Gastroesophageal sphincter (tissue), 4 donors: ENCODE results near the gene TCEAL4. TPM values are rescaled to one million over a fixed set of nuclear protein-coding genes. Genes with fewer than 3 reads are reported as not detected.

Experiments
- ATAC-seq: fragments of 150-250 bp; one replicate; pipeline ENCODE4 v1.9.1; 2016; ENCODE audit warnings: mild to moderate bottlenecking, moderate library complexity
- H3K27ac ChIP-seq, 4 donors: fragments of 200-600 bp; sonication (generic) in 3 of 4; 1 replicate in 3 of 4; 2 replicates in 1 of 4; pipeline ENCODE4 v1.5.1; 2016 to 2019
- H3K27me3 ChIP-seq: fragments of 200-600 bp; sonication (generic); one replicate; pipeline ENCODE4 v1.5.1; 2019
- H3K36me3 ChIP-seq, 2 donors: fragments of 200-600 bp; sonication (generic); one replicate each; pipeline ENCODE4 v1.5.1; 2019; ENCODE audit warnings: control low read depth in 1 of 2
- H3K4me1 ChIP-seq, 3 donors: fragments of 200-600 bp; sonication (generic); 1 replicate in 2 of 3; 2 replicates in 1 of 3; pipeline ENCODE4 v1.5.1; 2016 to 2019; ENCODE audit warnings: control low read depth in 2 of 3
- H3K4me3 ChIP-seq, 2 donors: fragments of 200-600 bp; sonication (generic); one replicate each; pipeline ENCODE4 v1.5.1; 2019; ENCODE audit warnings: mild to moderate bottlenecking in 1 of 2, moderate library complexity in 1 of 2
- H3K9me3 ChIP-seq, 3 donors: fragments of 200-600 bp; sonication (generic); one replicate each; pipeline ENCODE4 v1.5.1; 2017 to 2019; ENCODE audit warnings: control low read depth in 2 of 3
- EP300 ChIP-seq: sonication (generic); formaldehyde crosslinking; IDR thresholded peaks from one replicate; pipeline ENCODE4 v1.6.1; 2017; ENCODE audit warnings: antibody characterized with exemption, mild to moderate bottlenecking
- POLR2A ChIP-seq, 2 donors: fragments of 450-650 bp; IDR thresholded peaks; one replicate each; pipeline ENCODE4 v1.6.1; 2017; ENCODE audit warnings: antibody characterized with exemption in 2 of 2, mild to moderate bottlenecking in 2 of 2, moderate library complexity in 1 of 2
- POLR2AphosphoS5 ChIP-seq: sonication (generic); formaldehyde crosslinking; IDR thresholded peaks from one replicate; pipeline ENCODE4 v1.6.1; 2017; ENCODE audit warnings: antibody characterized with exemption
- WGBS, 2 donors: methylation state at CpG; one replicate each; pipeline ENCODE4 v1.1.5; 2018; ENCODE audit warnings: low coverage in 1 of 2; 5-methylcytosine and 5-hydroxymethylcytosine counted together
- total RNA-seq, 4 donors: library from RNA; depleted of rRNA; stranded (reverse); fragments of >200 nt; gene quantifications; one replicate each; pipeline ENCODE4 v1.1.0, GENCODE V29; 2016
- TF ChIP-seq, protein P1 (sequence below), 4 experiments: fragments of 200-600 bp in 2 of 4; fragments of 450-650 bp in 2 of 4; sonication (generic) in 1 of 4; IDR thresholded peaks; one replicate each; pipeline ENCODE4 v1.5.1; 2017 to 2019; ENCODE audit warnings: antibody characterized with exemption in 4 of 4, mild to moderate bottlenecking in 2 of 4, moderate library complexity in 2 of 4

The TCEAL4 gene
- total RNA-seq, 4 donors from 2014 or later: 424 to 874 (median 497) TPM

DNA sequence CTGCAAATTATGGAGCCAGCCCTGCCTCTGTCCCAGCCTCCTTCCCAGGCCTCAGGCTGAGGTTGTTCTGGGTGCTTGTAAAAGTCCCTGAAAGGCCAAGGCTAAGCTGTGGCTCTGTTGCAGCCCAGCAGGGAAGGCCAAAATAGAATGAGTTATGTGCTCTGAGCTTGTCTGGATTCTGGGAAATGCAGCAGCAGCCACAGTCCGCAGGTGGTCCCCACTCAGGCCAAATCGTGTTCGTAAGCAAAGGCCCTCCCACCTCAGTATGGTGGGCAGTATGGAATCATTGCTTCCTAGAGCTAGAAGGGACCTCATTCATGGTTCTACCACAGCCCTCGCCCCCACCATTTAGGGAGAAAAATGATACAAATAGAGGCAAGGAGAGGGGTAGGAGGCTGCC lies 38.8 kb downstream of the TCEAL4 start:
- H3K9me3 ChIP-seq: no peaks in the 10 kb centered on the region
- H3K36me3 ChIP-seq: no peaks in the 10 kb centered on the region
- peaks cover 0 to 38% (median 0%) of the 10 kb centered on the region in 3 donors for H3K4me1 ChIP-seq
- WGBS, 2 donors: 100% methylated on average over 1 of the region's 4 CpGs; no CpG with 5 or more reads in 1 of the 2 donors
- peak; percentile 37 for ATAC-seq
- TF ChIP-seq POLR2AphosphoS5 (peak; percentile 11), EP300 (no peak)
- no peaks in the 10 kb centered on the region for H3K27me3 ChIP-seq
- H3K4me3 ChIP-seq: no peak overlapping the region
- peak overlapping the region; percentile 70 to 84 (median 74) for H3K27ac ChIP-seq

DNA sequence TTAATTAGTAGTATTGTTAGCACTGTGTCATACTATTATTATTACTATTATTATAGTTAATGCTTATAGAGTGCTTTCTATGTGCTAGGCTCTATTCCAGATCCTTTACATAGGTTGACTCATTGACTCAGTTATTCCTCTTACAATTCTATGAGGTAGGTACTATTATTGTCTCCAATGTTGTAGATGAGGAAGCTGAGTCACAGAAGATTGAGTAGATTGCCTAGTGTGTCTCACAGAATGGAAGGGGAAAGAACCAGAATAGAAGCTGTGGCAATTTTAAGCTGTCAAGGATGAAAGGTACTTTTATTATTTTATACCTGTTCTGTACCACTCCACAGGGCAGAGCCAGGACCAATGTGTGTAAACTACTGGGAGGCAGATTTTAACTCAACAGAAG lies 41.5 kb downstream of the TCEAL4 start:
- H3K9me3 ChIP-seq: no peaks in the 10 kb centered on the region
- peak overlapping the region in 2 of 4 donors; percentile 89 to 91 for H3K27ac ChIP-seq
- no peak for ATAC-seq
- peaks cover 0 to 50% (median 0%) of the 10 kb centered on the region in 3 donors for H3K4me1 ChIP-seq
- no peak for TF ChIP-seq POLR2AphosphoS5
- TF ChIP-seq EP300: no peak
- no peak for TF ChIP-seq POLR2A (IDR thresholded peaks at IDR 0.05)
- TF ChIP-seq, protein P1, sequence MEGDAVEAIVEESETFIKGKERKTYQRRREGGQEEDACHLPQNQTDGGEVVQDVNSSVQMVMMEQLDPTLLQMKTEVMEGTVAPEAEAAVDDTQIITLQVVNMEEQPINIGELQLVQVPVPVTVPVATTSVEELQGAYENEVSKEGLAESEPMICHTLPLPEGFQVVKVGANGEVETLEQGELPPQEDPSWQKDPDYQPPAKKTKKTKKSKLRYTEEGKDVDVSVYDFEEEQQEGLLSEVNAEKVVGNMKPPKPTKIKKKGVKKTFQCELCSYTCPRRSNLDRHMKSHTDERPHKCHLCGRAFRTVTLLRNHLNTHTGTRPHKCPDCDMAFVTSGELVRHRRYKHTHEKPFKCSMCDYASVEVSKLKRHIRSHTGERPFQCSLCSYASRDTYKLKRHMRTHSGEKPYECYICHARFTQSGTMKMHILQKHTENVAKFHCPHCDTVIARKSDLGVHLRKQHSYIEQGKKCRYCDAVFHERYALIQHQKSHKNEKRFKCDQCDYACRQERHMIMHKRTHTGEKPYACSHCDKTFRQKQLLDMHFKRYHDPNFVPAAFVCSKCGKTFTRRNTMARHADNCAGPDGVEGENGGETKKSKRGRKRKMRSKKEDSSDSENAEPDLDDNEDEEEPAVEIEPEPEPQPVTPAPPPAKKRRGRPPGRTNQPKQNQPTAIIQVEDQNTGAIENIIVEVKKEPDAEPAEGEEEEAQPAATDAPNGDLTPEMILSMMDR (IDR thresholded peaks at IDR 0.05): no peak
- no peaks in the 10 kb centered on the region for H3K27me3 ChIP-seq
- no peaks in the 10 kb centered on the region for H3K36me3 ChIP-seq
- H3K4me3 ChIP-seq: no peak overlapping the region

DNA sequence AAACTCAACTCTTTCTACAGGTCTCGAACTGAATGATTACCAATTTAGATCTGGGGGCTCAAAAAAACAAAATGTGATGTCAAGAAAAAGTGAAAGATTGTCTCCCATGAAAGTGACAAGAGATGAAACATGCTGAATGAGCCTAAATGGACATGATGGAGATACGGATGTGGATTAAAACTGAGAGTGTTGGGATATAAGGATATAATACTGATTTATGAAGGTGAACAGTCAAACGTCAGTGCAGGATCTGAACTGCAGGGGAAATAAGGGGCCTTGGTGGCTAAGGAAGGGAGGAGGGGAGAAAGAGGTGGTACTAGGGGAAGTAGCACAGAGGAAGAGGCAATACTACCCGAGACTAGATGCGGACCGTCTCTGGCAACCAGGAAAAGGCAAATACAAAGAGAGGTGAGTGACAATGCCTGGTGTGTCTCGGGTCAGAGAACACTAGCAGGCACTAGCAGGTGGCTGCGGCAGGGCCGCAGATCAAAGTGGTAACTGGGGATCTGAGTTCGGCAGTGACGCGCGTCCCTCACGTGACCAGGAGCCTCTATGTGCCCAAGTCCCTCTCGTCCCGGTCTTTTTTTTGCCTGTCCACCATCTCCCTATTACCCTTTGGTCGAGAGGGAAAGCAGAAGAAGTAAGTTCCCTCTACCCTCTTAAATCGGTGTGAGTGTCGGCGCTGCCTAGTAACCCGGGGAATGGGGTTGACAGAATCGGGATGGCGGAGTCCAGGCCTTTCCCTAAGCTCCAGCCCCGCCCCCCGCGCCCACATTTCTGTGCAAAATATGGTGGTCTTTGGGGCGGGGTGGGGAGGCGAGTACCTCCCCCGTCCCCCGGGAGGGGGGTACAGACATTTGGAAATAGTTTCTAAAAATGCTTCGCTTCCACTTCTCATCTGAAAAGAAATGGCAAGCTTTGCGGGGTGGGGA lies 43.3 kb downstream of the TCEAL4 start, which contains the start of gene TCEAL1:
Gene TCEAL1, plus strand, starts transcription at position 590 of the 932 bp plus-strand sequence. CDS start 942 bp downstream, outside the sequence.
- WGBS, 2 donors: 3 to 34% methylated on average over 7 to 9 of the region's 32 CpGs

DNA sequence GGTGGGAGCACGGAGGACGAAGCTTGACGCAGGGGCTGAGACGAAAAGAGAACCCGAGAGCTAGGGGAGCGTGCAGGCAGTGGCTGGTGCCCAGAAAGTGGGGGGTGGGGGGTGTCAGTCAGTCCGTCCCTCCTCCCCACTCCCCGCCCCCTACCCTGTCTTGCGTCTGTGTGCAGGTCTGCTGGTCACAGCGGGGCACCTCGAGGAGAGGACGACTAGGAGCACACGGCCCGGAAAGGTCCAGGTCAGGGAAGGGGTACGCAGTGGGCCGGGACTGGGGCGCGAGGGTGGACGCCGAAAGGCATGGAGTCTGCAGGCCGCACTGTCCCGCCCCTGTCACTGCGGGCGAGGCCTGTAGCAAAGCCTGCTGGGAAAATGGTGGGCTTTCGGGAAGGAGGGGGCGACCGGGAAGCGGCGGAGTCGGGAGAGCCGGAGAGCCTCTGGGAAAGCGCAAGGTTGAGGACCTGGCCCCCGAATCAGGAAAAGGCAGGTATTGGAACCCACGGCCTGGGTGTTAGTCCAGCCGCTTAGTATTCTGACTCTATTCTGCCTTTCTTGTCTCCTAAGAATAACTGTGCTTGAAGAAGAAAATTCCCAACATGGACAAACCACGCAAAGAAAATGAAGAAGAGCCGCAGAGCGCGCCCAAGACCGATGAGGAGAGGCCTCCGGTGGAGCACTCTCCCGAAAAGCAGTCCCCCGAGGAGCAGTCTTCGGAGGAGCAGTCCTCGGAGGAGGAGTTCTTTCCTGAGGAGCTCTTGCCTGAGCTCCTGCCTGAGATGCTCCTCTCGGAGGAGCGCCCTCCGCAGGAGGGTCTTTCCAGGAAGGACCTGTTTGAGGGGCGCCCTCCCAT lies 44.2 kb downstream of the TCEAL4 start:
- WGBS, 2 donors: 3 to 13% methylated on average over 8 to 21 of the region's 49 CpGs
- peak; percentile 79 for ATAC-seq
- H3K4me3 ChIP-seq: peak overlapping the region; percentile 68 to 70

More for the DNA sequence above, 43.3 kb downstream of the TCEAL4 start, which contains the start of gene TCEAL1:
- H3K4me1 ChIP-seq: peaks cover 0 to 51% (median 0%) of the 10 kb centered on the region in 3 donors
- H3K9me3 ChIP-seq: no peaks in the 10 kb centered on the region
- no peaks in the 10 kb centered on the region for H3K36me3 ChIP-seq
- peak; percentile 49 for ATAC-seq
- no peaks in the 10 kb centered on the region for H3K27me3 ChIP-seq
- H3K4me3 ChIP-seq: peak within 1 kb of the TSS; percentile 68 to 70
- H3K27ac ChIP-seq: peak within 1 kb of the TSS; percentile 85 to 91 (median 89)
- no peak for TF ChIP-seq EP300
- peak; percentile 59 for TF ChIP-seq POLR2AphosphoS5
- TF ChIP-seq POLR2A (IDR thresholded peaks at IDR 0.05): peak; percentile 18 to 45

DNA sequence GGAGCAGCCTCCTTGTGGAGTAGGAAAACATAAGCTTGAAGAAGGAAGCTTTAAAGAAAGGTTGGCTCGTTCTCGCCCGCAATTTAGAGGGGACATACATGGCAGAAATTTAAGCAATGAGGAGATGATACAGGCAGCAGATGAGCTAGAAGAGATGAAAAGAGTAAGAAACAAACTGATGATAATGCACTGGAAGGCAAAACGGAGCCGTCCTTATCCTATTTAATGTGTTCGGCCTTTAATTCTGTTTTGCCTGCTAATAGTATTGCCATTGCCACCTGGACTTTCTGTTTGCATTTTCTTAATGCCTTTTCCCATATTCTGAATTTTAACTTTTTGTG lies 44.8 kb downstream of the TCEAL4 start:
- TF ChIP-seq, protein P1 (IDR thresholded peaks at IDR 0.05): no peak
- no peak for TF ChIP-seq EP300
- no peak for TF ChIP-seq POLR2AphosphoS5
- no peaks in the 10 kb centered on the region for H3K36me3 ChIP-seq
- WGBS, 2 donors: 4 to 5% methylated on average over 3 to 6 of the region's 6 CpGs

More for the DNA sequence above, 44.2 kb downstream of the TCEAL4 start:
- H3K27me3 ChIP-seq: no peaks in the 10 kb centered on the region
- peak overlapping the region; percentile 85 to 91 (median 89) for H3K27ac ChIP-seq
- no peaks in the 10 kb centered on the region for H3K9me3 ChIP-seq
- H3K36me3 ChIP-seq: no peaks in the 10 kb centered on the region
- TF ChIP-seq EP300: no peak
- peak; percentile 44 for TF ChIP-seq POLR2AphosphoS5
- peak; percentile 23 to 34 for TF ChIP-seq POLR2A (IDR thresholded peaks at IDR 0.05)
- TF ChIP-seq, protein P1 (IDR thresholded peaks at IDR 0.05): peak in 3 of 4 experiments; percentile 17 to 63 (median 36)
- H3K4me1 ChIP-seq: peaks cover 0 to 46% (median 0%) of the 10 kb centered on the region in 3 donors

More for the DNA sequence above, 44.8 kb downstream of the TCEAL4 start:
- Histone ChIP-seq H3K27ac (peak overlapping the region; percentile 85 to 91 (median 89)), H3K4me3 (peak overlapping the region; percentile 68 to 70), H3K4me1 (peaks cover 0 to 43% (median 0%) of the 10 kb centered on the region in 3 donors), H3K9me3 (no peaks in the 10 kb centered on the region), H3K27me3 (no peaks in the 10 kb centered on the region)
- no peak for ATAC-seq
